T-helper 2 cell treated with Interferon-gamma antibody and Interleukin-4, amounts not matched to agents 5 μg/mL and 100 μg/mL, for 36 hours (primary cell): Measurements from ENCODE around the gene CDH12.

Experiments
- DNase-seq: peaks from one replicate; pipeline ENCODE4 v3.0.0; 2021; ENCODE audit warnings: low spot score
- H3K27ac Mint-ChIP-seq: one replicate; pipeline ENCODE4 v1.8.0; 2021; ENCODE audit warnings: mild to moderate bottlenecking, mixed read lengths
- H3K27me3 Mint-ChIP-seq: one replicate; pipeline ENCODE4 v1.8.0; 2021; ENCODE audit warnings: low read depth, mixed read lengths
- H3K36me3 Mint-ChIP-seq: one replicate; pipeline ENCODE4 v1.8.0; 2021; ENCODE audit warnings: low read depth, mixed read lengths
- H3K4me1 Mint-ChIP-seq: one replicate; pipeline ENCODE4 v1.8.0; 2021; ENCODE audit warnings: low read depth, mixed read lengths
- H3K4me3 Mint-ChIP-seq: one replicate; pipeline ENCODE4 v1.8.0; 2022; ENCODE audit warnings: mild to moderate bottlenecking, moderate library complexity, mixed read lengths
- H3K9me3 Mint-ChIP-seq: one replicate; pipeline ENCODE4 v1.8.0; 2021; ENCODE audit warnings: mixed read lengths

The CDH12 gene

GRCh38 chr5:22108545-22108944 is 744.6 kb downstream of the CDH12 start:
- H3K36me3 Mint-ChIP-seq: no peaks in the 10 kb centered on the region
- H3K27ac Mint-ChIP-seq: no peak overlapping the region
- no peaks in the 10 kb centered on the region for H3K4me1 Mint-ChIP-seq
- H3K4me3 Mint-ChIP-seq: no peak overlapping the region
- H3K9me3 Mint-ChIP-seq: peaks cover 23% of the 10 kb centered on the region
- no peak for DNase-seq
- H3K27me3 Mint-ChIP-seq: no peaks in the 10 kb centered on the region

GRCh38 chr5:22102823-22103359 is 750.3 kb downstream of the CDH12 start:
- H3K4me3 Mint-ChIP-seq: no peak overlapping the region
- H3K27ac Mint-ChIP-seq: no peak overlapping the region

GRCh38 chr5:22088517-22088916 is 764.6 kb downstream of the CDH12 start:
- Mint-ChIP-seq H3K27ac (no peak overlapping the region), H3K9me3 (peaks cover 14% of the 10 kb centered on the region), H3K4me1 (no peaks in the 10 kb centered on the region), H3K27me3 (no peaks in the 10 kb centered on the region), H3K36me3 (no peaks in the 10 kb centered on the region), H3K4me3 (no peak overlapping the region)
- DNase-seq: no peak

More at GRCh38 chr5:22102823-22103359, 750.3 kb downstream of the CDH12 start:
- no peaks in the 10 kb centered on the region for H3K27me3 Mint-ChIP-seq
- no peak for DNase-seq
- H3K9me3 Mint-ChIP-seq: peaks cover 4% of the 10 kb centered on the region
- H3K36me3 Mint-ChIP-seq: no peaks in the 10 kb centered on the region
- H3K4me1 Mint-ChIP-seq: no peaks in the 10 kb centered on the region

DNA sequence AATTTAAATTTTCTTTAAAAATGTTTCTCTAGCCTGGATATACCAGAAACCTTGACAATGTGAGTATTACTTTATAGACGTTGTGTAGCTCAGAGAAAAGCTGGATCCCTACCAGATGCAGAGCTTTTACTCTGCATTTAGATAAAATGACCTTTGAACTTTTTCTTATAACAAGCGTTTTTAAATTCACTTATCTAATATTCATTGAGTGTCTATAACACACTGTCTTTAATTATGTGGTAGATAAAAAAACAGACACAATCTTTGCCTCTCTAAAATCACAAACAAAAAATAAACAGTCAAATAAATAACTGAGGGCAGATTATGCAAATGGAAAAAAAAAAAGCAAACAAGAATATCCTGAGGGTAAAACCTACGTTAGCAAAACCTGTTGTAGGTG is 773.6 kb downstream of the CDH12 start:
- no peaks in the 10 kb centered on the region for H3K4me1 Mint-ChIP-seq
- H3K4me3 Mint-ChIP-seq: no peak overlapping the region
- no peaks in the 10 kb centered on the region for H3K27me3 Mint-ChIP-seq
- H3K36me3 Mint-ChIP-seq: no peaks in the 10 kb centered on the region
- peaks cover 16% of the 10 kb centered on the region for H3K9me3 Mint-ChIP-seq
- DNase-seq: no peak
- no peak overlapping the region for H3K27ac Mint-ChIP-seq

GRCh38 chr5:22079002-22079401 is 774.1 kb downstream of the CDH12 start:
- Mint-ChIP-seq H3K27ac (no peak overlapping the region), H3K27me3 (no peaks in the 10 kb centered on the region), H3K4me3 (no peak overlapping the region), H3K36me3 (no peaks in the 10 kb centered on the region), H3K9me3 (peaks cover 16% of the 10 kb centered on the region), H3K4me1 (no peaks in the 10 kb centered on the region)
- no peak for DNase-seq

- Mint-ChIP-seq H3K4me3 (no peak overlapping the region), H3K9me3 (peaks cover 22% of the 10 kb centered on the region), H3K27ac (no peak overlapping the region), H3K36me3 (no peaks in the 10 kb centered on the region), H3K4me1 (no peaks in the 10 kb centered on the region), H3K27me3 (no peaks in the 10 kb centered on the region)
- no peak for DNase-seq
Measured at GRCh38 chr5:22076586-22076985, 776.6 kb downstream of the CDH12 start.

DNA sequence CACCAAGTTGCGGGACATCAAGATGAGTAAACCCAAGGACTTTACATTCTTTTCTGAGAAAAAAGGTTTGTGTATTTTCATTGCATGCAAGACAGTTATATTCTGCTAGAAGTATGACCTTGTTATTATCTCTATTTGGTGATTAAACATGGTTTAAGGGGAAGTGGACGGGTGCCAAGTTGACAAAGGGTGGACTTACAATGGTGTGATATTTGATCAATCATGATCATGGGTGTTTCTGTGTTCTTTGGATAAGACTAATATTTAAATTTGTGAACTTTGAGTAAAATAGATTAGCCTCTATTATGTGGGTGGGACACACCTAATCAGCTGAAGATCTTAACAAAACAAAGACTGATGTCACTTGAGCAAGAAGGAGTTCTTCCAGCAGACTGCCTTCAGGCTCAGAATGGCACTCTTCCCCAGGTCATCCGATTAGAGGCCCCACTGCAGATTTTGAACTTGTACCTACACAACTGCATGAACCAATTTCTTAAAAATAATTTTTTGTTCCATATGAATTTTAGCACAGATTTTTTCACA is 782.9 kb downstream of the CDH12 start:
- H3K27ac Mint-ChIP-seq: no peak overlapping the region
- H3K27me3 Mint-ChIP-seq: no peaks in the 10 kb centered on the region
- no peak overlapping the region for H3K4me3 Mint-ChIP-seq
- H3K9me3 Mint-ChIP-seq: peaks cover 33% of the 10 kb centered on the region
- H3K4me1 Mint-ChIP-seq: no peaks in the 10 kb centered on the region
- DNase-seq: no peak
- no peaks in the 10 kb centered on the region for H3K36me3 Mint-ChIP-seq

- no peak overlapping the region for H3K27ac Mint-ChIP-seq
- H3K9me3 Mint-ChIP-seq: peaks cover 39% of the 10 kb centered on the region
- H3K4me3 Mint-ChIP-seq: no peak overlapping the region
- no peaks in the 10 kb centered on the region for H3K4me1 Mint-ChIP-seq
- DNase-seq: no peak
- no peaks in the 10 kb centered on the region for H3K36me3 Mint-ChIP-seq
- no peaks in the 10 kb centered on the region for H3K27me3 Mint-ChIP-seq
Measured at GRCh38 chr5:22063717-22064116, 789.4 kb downstream of the CDH12 start.

GRCh38 chr5:22058620-22059019 is 794.5 kb downstream of the CDH12 start:
- H3K4me1 Mint-ChIP-seq: no peaks in the 10 kb centered on the region
- peaks cover 26% of the 10 kb centered on the region for H3K9me3 Mint-ChIP-seq
- H3K27ac Mint-ChIP-seq: no peak overlapping the region
- no peak overlapping the region for H3K4me3 Mint-ChIP-seq
- H3K36me3 Mint-ChIP-seq: no peaks in the 10 kb centered on the region
- no peak for DNase-seq
- H3K27me3 Mint-ChIP-seq: no peaks in the 10 kb centered on the region

DNA sequence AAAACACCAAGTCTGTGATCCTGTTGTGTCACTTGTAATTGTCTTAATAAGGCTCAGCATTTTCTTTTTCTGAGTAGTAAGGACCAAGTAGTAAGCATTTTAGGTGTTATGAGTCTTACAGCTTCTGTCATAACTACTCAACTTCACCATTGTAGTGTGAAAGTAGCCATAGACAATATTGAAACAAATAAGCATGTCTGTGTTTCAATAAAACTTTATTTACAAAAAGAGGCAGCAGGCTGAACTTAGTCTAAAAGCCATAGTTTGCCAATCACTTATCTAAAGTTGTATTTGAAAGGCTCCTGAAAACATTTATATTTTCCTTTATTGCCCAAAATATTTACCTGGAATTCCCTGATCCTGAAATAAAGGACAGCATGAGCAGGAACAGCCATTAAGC is 796.1 kb downstream of the CDH12 start:
- H3K36me3 Mint-ChIP-seq: no peaks in the 10 kb centered on the region
- peaks cover 21% of the 10 kb centered on the region for H3K9me3 Mint-ChIP-seq
- no peak overlapping the region for H3K27ac Mint-ChIP-seq
- H3K4me1 Mint-ChIP-seq: no peaks in the 10 kb centered on the region
- H3K4me3 Mint-ChIP-seq: no peak overlapping the region
- DNase-seq: no peak
- H3K27me3 Mint-ChIP-seq: no peaks in the 10 kb centered on the region

DNA sequence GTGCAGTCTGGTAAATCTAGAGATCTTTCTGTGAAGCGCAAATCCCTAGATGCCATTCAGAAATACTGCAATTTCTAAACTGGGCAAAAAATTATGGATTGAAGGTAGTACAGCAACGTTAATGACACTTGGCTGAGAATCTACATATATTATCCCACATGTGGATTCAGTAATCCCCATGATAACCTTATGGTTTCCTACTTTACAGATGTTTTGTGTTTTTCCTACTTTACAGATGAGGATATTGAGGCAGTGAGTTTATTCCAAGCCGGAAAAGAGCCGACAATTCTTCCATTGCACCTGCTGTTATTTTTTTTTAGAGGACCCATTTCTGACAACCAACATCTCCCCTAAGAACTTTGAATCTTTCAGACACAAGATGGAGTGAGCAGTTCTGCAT is 796.5 kb downstream of the CDH12 start:
- no peak overlapping the region for H3K27ac Mint-ChIP-seq
- no peaks in the 10 kb centered on the region for H3K4me1 Mint-ChIP-seq
- no peak overlapping the region for H3K4me3 Mint-ChIP-seq
- H3K9me3 Mint-ChIP-seq: peaks cover 17% of the 10 kb centered on the region
- no peaks in the 10 kb centered on the region for H3K27me3 Mint-ChIP-seq
- DNase-seq: no peak
- no peaks in the 10 kb centered on the region for H3K36me3 Mint-ChIP-seq

DNA sequence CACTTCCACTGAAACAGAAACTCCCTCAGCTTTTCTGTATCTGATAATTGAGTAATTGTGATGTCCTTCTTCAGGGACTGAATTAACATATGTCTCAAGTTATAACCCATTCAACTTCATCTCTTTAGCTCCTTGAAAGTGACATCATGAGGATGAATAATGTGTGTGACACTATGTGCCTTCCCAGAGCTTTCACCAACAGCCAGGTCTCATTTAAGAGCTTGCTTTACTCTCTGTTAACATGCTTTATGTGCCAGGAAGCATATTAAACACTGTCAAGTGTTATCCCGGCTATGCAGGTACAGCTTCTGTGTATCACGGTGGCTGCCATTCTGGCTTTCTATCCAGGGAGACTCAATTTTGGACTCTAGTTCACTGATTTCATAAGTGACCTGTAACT is 799.9 kb downstream of the CDH12 start:
- no peak overlapping the region for H3K27ac Mint-ChIP-seq
- peaks cover 28% of the 10 kb centered on the region for H3K9me3 Mint-ChIP-seq
- no peaks in the 10 kb centered on the region for H3K4me1 Mint-ChIP-seq
- H3K27me3 Mint-ChIP-seq: no peaks in the 10 kb centered on the region
- H3K36me3 Mint-ChIP-seq: no peaks in the 10 kb centered on the region
- DNase-seq: no peak
- no peak overlapping the region for H3K4me3 Mint-ChIP-seq

DNA sequence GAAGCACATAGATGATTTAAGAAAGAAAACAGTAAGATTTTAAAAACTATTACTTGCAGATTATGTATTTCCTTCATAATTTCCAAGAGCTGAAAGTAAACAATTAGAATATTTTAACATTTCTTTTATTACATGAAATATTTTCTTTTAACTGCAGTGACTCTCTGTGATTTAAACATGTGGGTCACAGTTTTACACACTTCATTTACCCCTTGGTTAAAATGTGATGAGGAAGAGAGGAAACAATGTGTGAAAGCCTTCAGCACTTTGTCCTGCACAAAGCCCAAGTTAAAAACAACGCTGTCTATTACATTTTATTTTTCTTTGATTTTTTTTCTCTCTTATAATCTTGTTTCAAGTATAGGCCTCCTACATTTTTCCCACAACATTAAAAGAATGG is 801.3 kb downstream of the CDH12 start:
- Mint-ChIP-seq H3K27me3 (no peaks in the 10 kb centered on the region), H3K36me3 (no peaks in the 10 kb centered on the region), H3K4me1 (no peaks in the 10 kb centered on the region), H3K4me3 (no peak overlapping the region), H3K9me3 (peaks cover 36% of the 10 kb centered on the region), H3K27ac (no peak overlapping the region)
- no peak for DNase-seq

- H3K4me3 Mint-ChIP-seq: no peak overlapping the region
- no peak for DNase-seq
- H3K27me3 Mint-ChIP-seq: no peaks in the 10 kb centered on the region
- peaks cover 27% of the 10 kb centered on the region for H3K9me3 Mint-ChIP-seq
- H3K27ac Mint-ChIP-seq: no peak overlapping the region
- H3K36me3 Mint-ChIP-seq: no peaks in the 10 kb centered on the region
- H3K4me1 Mint-ChIP-seq: no peaks in the 10 kb centered on the region
Measured at GRCh38 chr5:22050931-22051330, 802.2 kb downstream of the CDH12 start.

DNA sequence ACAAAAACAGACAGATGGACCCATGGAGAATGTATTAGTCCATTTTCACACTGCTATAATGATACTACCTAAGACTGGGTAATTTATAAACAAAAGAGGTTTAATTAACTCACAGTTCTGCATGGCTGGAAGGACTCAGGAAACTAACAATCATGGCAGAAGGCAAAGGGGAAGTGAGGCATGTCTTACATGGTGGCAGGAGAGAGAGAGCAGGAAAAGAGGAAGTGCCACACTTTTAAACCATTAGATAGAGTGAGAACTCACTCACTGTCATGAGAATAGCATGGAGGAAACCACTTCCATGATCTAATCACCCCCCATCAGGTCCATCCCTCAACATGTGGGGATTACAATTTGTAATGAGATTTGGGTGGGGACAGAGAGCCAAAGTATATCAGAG is 808.9 kb downstream of the CDH12 start:
- H3K4me1 Mint-ChIP-seq: no peaks in the 10 kb centered on the region

More for the DNA sequence above, 808.9 kb downstream of the CDH12 start:
- H3K27ac Mint-ChIP-seq: no peak overlapping the region
- no peak overlapping the region for H3K4me3 Mint-ChIP-seq
- H3K36me3 Mint-ChIP-seq: no peaks in the 10 kb centered on the region
- H3K27me3 Mint-ChIP-seq: no peaks in the 10 kb centered on the region
- H3K9me3 Mint-ChIP-seq: peaks cover 51% of the 10 kb centered on the region
- DNase-seq: no peak
